22Rv1 (cell line): ENCODE results near the gene ADNP.

Experiments
- ZFX ChIP-seq: fragments of 450-650 bp; IDR thresholded peaks from 2 replicates; pipeline ENCODE4 v1.6.1; 2017; ENCODE audit warnings: antibody characterized with exemption, borderline replicate concordance
- TF ChIP-seq, protein P1 (sequence below): fragments of 450-650 bp; IDR thresholded peaks from 2 replicates; pipeline ENCODE4 v1.5.1; 2017; ENCODE audit warnings: mild to moderate bottlenecking

DNA sequence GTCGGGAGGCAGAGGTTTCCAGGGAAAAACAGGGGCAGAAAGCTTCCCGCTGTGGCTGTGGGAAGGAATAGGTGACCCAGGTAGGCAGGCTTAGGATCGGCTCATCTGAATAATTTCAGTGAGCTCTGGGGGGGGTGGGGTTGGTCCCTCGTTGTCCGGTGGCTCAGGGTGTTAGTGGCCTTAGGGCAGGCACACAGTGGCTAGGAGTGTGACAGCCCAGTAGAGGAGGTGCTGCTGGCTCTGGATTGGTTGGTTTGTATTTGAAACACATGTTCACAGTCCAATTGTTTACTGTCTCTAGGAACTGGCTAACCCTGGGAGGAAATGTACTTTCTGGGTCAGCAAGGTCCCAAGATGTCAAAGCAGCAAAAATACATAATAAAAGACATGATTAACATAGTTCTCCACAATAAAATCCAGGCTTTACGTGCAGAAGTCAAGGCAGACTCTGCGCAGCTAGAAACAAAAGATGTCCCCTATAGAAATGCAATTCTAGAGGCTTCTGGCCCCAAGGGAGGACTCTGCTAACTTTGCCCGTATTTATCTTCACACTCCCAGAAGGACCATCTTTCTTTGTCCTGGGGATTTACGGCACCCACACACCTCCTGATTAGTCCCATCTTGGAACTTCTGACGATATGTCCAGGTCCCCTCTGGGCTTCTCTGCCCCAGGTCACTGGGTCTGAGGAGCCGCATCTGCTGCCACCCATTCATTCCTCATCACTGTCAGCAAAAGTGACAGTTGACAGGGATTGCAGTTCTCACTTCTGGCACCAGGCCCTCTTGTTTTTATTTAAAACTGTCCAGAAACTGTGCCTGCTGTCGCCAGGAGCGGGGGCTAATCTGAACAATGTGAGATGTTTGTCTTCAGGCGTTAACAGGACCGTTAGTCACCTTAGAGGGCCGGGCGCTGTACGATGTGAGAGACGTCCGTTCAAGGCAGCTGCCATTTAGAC, 46.1 kb upstream of the ADNP start:
- TF ChIP-seq ZFX = no peak
- TF ChIP-seq, protein P1, sequence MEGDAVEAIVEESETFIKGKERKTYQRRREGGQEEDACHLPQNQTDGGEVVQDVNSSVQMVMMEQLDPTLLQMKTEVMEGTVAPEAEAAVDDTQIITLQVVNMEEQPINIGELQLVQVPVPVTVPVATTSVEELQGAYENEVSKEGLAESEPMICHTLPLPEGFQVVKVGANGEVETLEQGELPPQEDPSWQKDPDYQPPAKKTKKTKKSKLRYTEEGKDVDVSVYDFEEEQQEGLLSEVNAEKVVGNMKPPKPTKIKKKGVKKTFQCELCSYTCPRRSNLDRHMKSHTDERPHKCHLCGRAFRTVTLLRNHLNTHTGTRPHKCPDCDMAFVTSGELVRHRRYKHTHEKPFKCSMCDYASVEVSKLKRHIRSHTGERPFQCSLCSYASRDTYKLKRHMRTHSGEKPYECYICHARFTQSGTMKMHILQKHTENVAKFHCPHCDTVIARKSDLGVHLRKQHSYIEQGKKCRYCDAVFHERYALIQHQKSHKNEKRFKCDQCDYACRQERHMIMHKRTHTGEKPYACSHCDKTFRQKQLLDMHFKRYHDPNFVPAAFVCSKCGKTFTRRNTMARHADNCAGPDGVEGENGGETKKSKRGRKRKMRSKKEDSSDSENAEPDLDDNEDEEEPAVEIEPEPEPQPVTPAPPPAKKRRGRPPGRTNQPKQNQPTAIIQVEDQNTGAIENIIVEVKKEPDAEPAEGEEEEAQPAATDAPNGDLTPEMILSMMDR = no peak
